ENCODE measurements around the gene KAZN. TPM values are rescaled to one million over a fixed set of nuclear protein-coding genes. Genes with fewer than 3 reads are reported as not detected.

Gene KAZN
- total RNA-seq, 1 donor from 2014 or later, result 9.4 TPM

DNA sequence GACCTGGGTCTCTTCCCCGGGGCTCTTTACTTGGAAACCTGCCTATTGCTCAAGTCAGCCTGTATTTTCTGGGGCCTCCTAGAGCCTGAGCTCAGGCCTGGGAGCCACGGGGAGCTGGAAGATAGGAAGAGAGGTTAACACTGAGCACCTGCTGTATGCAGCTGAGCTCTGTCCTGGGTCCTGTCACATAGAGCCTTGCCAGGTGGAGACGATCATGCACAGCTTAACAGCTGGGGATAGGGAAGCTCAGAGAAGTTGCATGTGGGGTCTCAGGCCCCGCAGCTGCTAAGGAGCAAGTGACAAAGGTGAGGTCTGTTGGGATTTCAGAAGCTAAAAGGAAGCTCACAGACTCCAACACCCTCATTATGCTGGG is 427.6 kb downstream of the KAZN start:
- no peak for TF ChIP-seq EZH2 (IDR thresholded peaks at IDR 0.05; ENCODE audit: insufficient read depth, low read length)
- TF ChIP-seq, protein P1, sequence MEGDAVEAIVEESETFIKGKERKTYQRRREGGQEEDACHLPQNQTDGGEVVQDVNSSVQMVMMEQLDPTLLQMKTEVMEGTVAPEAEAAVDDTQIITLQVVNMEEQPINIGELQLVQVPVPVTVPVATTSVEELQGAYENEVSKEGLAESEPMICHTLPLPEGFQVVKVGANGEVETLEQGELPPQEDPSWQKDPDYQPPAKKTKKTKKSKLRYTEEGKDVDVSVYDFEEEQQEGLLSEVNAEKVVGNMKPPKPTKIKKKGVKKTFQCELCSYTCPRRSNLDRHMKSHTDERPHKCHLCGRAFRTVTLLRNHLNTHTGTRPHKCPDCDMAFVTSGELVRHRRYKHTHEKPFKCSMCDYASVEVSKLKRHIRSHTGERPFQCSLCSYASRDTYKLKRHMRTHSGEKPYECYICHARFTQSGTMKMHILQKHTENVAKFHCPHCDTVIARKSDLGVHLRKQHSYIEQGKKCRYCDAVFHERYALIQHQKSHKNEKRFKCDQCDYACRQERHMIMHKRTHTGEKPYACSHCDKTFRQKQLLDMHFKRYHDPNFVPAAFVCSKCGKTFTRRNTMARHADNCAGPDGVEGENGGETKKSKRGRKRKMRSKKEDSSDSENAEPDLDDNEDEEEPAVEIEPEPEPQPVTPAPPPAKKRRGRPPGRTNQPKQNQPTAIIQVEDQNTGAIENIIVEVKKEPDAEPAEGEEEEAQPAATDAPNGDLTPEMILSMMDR (IDR thresholded peaks at IDR 0.05; ENCODE audit: insufficient read depth, low read depth, low read length), result no peak
- peaks cover 22% of the 10 kb centered on the region for H3K4me1 ChIP-seq (ENCODE audit: insufficient read depth, low read length)
- no peak overlapping the region for H3K27ac ChIP-seq (ENCODE audit: low read depth, low read length)
- no peaks in the 10 kb centered on the region for H3K27me3 ChIP-seq (ENCODE audit: insufficient read depth, low read length)
- peaks cover 23% of the 10 kb centered on the region for H3K4me1 Mint-ChIP-seq (ENCODE audit: low read depth, unreplicated experiment)
- peaks cover 2% of the 10 kb centered on the region for H3K27me3 Mint-ChIP-seq (ENCODE audit: low read depth, unreplicated experiment)
- no peak for FAIRE-seq
- H3K79me2 ChIP-seq (ENCODE audit: insufficient read depth, low read length), result no peaks in the 10 kb centered on the region
- no peak overlapping the region for H3K4me3 ChIP-seq (ENCODE audit: insufficient read depth, low read depth, low read length)
- H3K9me3 Mint-ChIP-seq (ENCODE audit: unreplicated experiment), result peaks cover 3% of the 10 kb centered on the region
- no peak overlapping the region for H2AFZ ChIP-seq (ENCODE audit: low read depth, low read length)
- H4K20me1 ChIP-seq (ENCODE audit: insufficient read depth, low read length), result no peaks in the 10 kb centered on the region
- H3K4me3 Mint-ChIP-seq (ENCODE audit: unreplicated experiment), result no peak overlapping the region
- DNase-seq (ENCODE audit: low read depth), result no peak
- H3K36me3 ChIP-seq (ENCODE audit: insufficient read depth, low read length), result no peaks in the 10 kb centered on the region
- H3K27ac Mint-ChIP-seq (ENCODE audit: unreplicated experiment), result no peak overlapping the region
- H3K9me3 ChIP-seq (ENCODE audit: insufficient read depth, low read depth, low read length), result no peaks in the 10 kb centered on the region
- no peak overlapping the region for H3K4me2 ChIP-seq (ENCODE audit: low read length)
- no peak overlapping the region for H3K9ac ChIP-seq (ENCODE audit: low read length)
- no peaks in the 10 kb centered on the region for H3K36me3 Mint-ChIP-seq (ENCODE audit: low read depth, unreplicated experiment)

DNA sequence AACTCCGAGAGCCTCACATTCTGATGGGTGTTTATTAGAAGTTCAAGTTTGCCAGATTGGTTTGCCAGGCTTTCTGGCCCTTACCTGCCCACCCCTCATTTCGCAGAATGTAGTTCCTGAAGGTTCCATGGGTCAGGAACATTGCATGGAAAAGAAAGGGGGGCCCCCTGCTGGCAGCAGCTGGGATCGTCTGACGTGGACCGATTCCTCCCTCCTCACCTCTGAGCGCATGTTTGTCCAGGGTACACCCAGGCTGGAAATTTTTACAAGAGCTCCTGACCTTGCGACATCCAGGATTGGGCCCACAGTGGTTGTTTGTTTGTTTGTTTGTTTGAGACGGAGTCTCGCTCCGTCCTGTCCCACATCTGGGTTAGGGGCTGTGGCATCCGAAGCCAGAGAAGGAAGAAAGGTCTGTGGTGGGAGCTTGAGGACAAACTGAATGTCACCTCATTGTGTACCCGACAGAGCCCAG is 429.1 kb downstream of the KAZN start:
- H3K79me2 ChIP-seq (ENCODE audit: insufficient read depth, low read length), result no peaks in the 10 kb centered on the region
- peaks cover 30% of the 10 kb centered on the region for H3K4me1 ChIP-seq (ENCODE audit: insufficient read depth, low read length)
- FAIRE-seq (no peak), DNase-seq (ENCODE audit: low read depth) (peak; percentile 44)
- H4K20me1 ChIP-seq (ENCODE audit: insufficient read depth, low read length), result no peaks in the 10 kb centered on the region
- no peak overlapping the region for H3K4me3 Mint-ChIP-seq (ENCODE audit: unreplicated experiment)
- H3K9ac ChIP-seq (ENCODE audit: low read length), result peak overlapping the region; percentile 73
- no peaks in the 10 kb centered on the region for H3K27me3 ChIP-seq (ENCODE audit: insufficient read depth, low read length)
- H3K27ac ChIP-seq (ENCODE audit: low read depth, low read length), result peak overlapping the region; percentile 79
- H2AFZ ChIP-seq (ENCODE audit: low read depth, low read length), result peak overlapping the region; percentile 6
- TF ChIP-seq EZH2 (IDR thresholded peaks at IDR 0.05; ENCODE audit: insufficient read depth, low read length), result no peak
- TF ChIP-seq, protein P1 (IDR thresholded peaks at IDR 0.05; ENCODE audit: insufficient read depth, low read depth, low read length), result peak; percentile 89
- H3K9me3 ChIP-seq (ENCODE audit: insufficient read depth, low read depth, low read length), result no peaks in the 10 kb centered on the region
- H3K9me3 Mint-ChIP-seq (ENCODE audit: unreplicated experiment), result peaks cover 3% of the 10 kb centered on the region
- H3K27me3 Mint-ChIP-seq (ENCODE audit: low read depth, unreplicated experiment), result peaks cover 2% of the 10 kb centered on the region
- H3K36me3 Mint-ChIP-seq (ENCODE audit: low read depth, unreplicated experiment), result peaks cover 5% of the 10 kb centered on the region
- H3K36me3 ChIP-seq (ENCODE audit: insufficient read depth, low read length), result no peaks in the 10 kb centered on the region
- peaks cover 30% of the 10 kb centered on the region for H3K4me1 Mint-ChIP-seq (ENCODE audit: low read depth, unreplicated experiment)
- H3K4me3 ChIP-seq (ENCODE audit: insufficient read depth, low read depth, low read length), result peak overlapping the region; percentile 15
- H3K27ac Mint-ChIP-seq (ENCODE audit: unreplicated experiment), result peak overlapping the region; percentile 85
- H3K4me2 ChIP-seq (ENCODE audit: low read length), result peak overlapping the region; percentile 62

DNA sequence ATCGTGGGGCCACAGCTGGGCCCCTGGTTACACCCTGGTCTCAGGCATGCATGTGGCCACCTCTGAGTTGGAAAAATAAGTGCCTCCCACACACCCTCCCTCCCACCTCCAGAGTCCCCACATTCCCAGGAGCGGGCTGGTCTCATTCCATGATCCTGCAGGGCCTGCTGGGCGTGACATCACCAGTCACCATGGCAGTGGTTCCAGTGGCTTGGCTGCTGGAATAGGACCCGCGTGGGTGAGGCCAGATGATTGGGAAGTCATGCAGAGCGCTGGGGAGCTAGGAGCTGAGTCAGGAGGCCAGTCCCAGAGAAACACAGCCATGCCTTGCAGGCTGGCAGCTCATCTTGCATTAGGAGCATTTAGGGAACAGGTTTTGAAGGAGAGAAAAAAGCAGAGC is 429.6 kb downstream of the KAZN start:
- Histone ChIP-seq H3K4me1 (ENCODE audit: insufficient read depth, low read length) (peaks cover 30% of the 10 kb centered on the region), H3K36me3 (ENCODE audit: insufficient read depth, low read length) (no peaks in the 10 kb centered on the region), H3K9me3 (ENCODE audit: insufficient read depth, low read depth, low read length) (no peaks in the 10 kb centered on the region), H3K9ac (ENCODE audit: low read length) (peak overlapping the region; percentile 73), H3K27me3 (ENCODE audit: insufficient read depth, low read length) (no peaks in the 10 kb centered on the region), H3K27ac (ENCODE audit: low read depth, low read length) (peak overlapping the region; percentile 79), H4K20me1 (ENCODE audit: insufficient read depth, low read length) (no peaks in the 10 kb centered on the region), H3K79me2 (ENCODE audit: insufficient read depth, low read length) (no peaks in the 10 kb centered on the region), H3K4me3 (ENCODE audit: insufficient read depth, low read depth, low read length) (peak overlapping the region; percentile 15), H3K4me2 (ENCODE audit: low read length) (peak overlapping the region; percentile 62), H2AFZ (ENCODE audit: low read depth, low read length) (peak overlapping the region; percentile 6)
- H3K27ac Mint-ChIP-seq (ENCODE audit: unreplicated experiment), result peak overlapping the region; percentile 85
- peaks cover 2% of the 10 kb centered on the region for H3K27me3 Mint-ChIP-seq (ENCODE audit: low read depth, unreplicated experiment)
- H3K36me3 Mint-ChIP-seq (ENCODE audit: low read depth, unreplicated experiment), result peaks cover 5% of the 10 kb centered on the region
- TF ChIP-seq, protein P1 (IDR thresholded peaks at IDR 0.05; ENCODE audit: insufficient read depth, low read depth, low read length), result no peak
- TF ChIP-seq EZH2 (IDR thresholded peaks at IDR 0.05; ENCODE audit: insufficient read depth, low read length), result no peak
- FAIRE-seq, result no peak
- peaks cover 3% of the 10 kb centered on the region for H3K9me3 Mint-ChIP-seq (ENCODE audit: unreplicated experiment)
- peak; percentile 97 for DNase-seq (ENCODE audit: low read depth)
- no peak overlapping the region for H3K4me3 Mint-ChIP-seq (ENCODE audit: unreplicated experiment)
- peaks cover 29% of the 10 kb centered on the region for H3K4me1 Mint-ChIP-seq (ENCODE audit: low read depth, unreplicated experiment)
